Measurements from ENCODE around the gene KCNH8.

KCNH8 gene

DNA sequence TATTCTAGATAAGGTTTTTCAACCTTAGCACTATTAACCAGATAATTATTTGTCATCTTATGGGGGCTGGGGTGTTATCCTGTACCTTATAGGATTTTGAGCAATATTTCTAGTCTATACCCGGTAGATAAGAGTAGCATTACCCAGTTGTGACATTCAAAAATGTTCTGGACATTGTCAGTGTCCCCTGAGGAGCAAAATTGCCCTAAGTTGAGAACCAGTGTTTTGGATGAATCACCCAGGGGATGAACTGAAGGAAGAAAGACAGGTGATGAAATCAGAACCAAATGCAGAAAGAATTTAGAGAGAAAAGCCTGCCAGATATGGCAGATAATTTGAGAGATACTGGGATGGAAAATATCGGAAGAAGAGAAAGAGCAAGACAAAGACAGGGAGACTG is 58.2 kb downstream of the KCNH8 start:
- TF ChIP-seq, protein P1, sequence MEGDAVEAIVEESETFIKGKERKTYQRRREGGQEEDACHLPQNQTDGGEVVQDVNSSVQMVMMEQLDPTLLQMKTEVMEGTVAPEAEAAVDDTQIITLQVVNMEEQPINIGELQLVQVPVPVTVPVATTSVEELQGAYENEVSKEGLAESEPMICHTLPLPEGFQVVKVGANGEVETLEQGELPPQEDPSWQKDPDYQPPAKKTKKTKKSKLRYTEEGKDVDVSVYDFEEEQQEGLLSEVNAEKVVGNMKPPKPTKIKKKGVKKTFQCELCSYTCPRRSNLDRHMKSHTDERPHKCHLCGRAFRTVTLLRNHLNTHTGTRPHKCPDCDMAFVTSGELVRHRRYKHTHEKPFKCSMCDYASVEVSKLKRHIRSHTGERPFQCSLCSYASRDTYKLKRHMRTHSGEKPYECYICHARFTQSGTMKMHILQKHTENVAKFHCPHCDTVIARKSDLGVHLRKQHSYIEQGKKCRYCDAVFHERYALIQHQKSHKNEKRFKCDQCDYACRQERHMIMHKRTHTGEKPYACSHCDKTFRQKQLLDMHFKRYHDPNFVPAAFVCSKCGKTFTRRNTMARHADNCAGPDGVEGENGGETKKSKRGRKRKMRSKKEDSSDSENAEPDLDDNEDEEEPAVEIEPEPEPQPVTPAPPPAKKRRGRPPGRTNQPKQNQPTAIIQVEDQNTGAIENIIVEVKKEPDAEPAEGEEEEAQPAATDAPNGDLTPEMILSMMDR (conservative IDR thresholded peaks at IDR 0.05; ENCODE audit: low read length) = no peak
- no peak overlapping the region for H3K4me3 ChIP-seq (ENCODE audit: low read length)
- no peak for DNase-seq (ENCODE audit: low read depth)

- TF ChIP-seq, protein P1 (conservative IDR thresholded peaks at IDR 0.05; ENCODE audit: low read length) = no peak
- no peak for DNase-seq (ENCODE audit: low read depth)
- H3K4me3 ChIP-seq (ENCODE audit: low read length) = no peak overlapping the region
Measured at GRCh38 chr3:19213603-19214220, 65.4 kb downstream of the KCNH8 start.

- DNase-seq (ENCODE audit: low read depth) = no peak
- H3K4me3 ChIP-seq (ENCODE audit: low read length) = no peak overlapping the region
- TF ChIP-seq, protein P1 (conservative IDR thresholded peaks at IDR 0.05; ENCODE audit: low read length) = no peak
Measured at GRCh38 chr3:19215427-19215826, 67.1 kb downstream of the KCNH8 start.

GRCh38 chr3:19216669-19217337 is 68.5 kb downstream of the KCNH8 start:
- TF ChIP-seq, protein P1 (conservative IDR thresholded peaks at IDR 0.05; ENCODE audit: low read length) = no peak
- no peak for DNase-seq (ENCODE audit: low read depth)
- H3K4me3 ChIP-seq (ENCODE audit: low read length) = no peak overlapping the region

GRCh38 chr3:19220311-19220710 is 72.0 kb downstream of the KCNH8 start:
- TF ChIP-seq, protein P1 (conservative IDR thresholded peaks at IDR 0.05; ENCODE audit: low read length) = no peak
- H3K4me3 ChIP-seq (ENCODE audit: low read length) = no peak overlapping the region
- DNase-seq (ENCODE audit: low read depth) = no peak

GRCh38 chr3:19221081-19221480 is 72.8 kb downstream of the KCNH8 start:
- no peak for DNase-seq (ENCODE audit: low read depth)
- TF ChIP-seq, protein P1 (conservative IDR thresholded peaks at IDR 0.05; ENCODE audit: low read length) = no peak

DNA sequence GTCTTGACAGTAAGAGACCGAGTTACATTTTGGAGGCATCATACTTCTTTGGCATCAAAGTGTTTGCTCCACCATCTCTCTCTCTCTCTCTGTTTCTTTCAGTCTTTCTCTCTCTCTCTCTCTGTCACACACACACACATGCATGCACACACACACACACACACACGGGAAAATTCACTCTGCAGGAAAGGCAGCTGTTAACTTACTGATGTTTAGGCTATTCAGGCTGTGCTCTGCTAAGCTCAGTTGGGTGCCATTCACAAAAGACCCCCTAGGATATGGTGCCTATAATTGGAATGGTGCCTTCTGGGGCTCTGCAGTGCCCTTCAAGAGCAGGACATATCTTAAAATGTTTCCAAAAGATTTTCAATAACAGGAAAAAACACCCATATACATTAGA is 78.2 kb downstream of the KCNH8 start:
- H3K4me3 ChIP-seq (ENCODE audit: low read length) = no peak overlapping the region
- DNase-seq (ENCODE audit: low read depth) = no peak
- TF ChIP-seq, protein P1 (conservative IDR thresholded peaks at IDR 0.05; ENCODE audit: low read length) = no peak

More at GRCh38 chr3:19221081-19221480, 72.8 kb downstream of the KCNH8 start:
- no peak overlapping the region for H3K4me3 ChIP-seq (ENCODE audit: low read length)

All from AG10803 (cell line).